Left hindlimb (tissue), 1 donor: ENCODE measurements around the gene PRRG1.
"Not testable (repeated sequence)": the region's sequence is repeated elsewhere in the genome, so short reads cannot be mapped to it uniquely, and the experiment has no call there.

ENCODE experiments used
- DNase-seq: peaks from one replicate; pipeline ENCODE4 v3.0.0-alpha.2; 2018

Gene PRRG1

DNA sequence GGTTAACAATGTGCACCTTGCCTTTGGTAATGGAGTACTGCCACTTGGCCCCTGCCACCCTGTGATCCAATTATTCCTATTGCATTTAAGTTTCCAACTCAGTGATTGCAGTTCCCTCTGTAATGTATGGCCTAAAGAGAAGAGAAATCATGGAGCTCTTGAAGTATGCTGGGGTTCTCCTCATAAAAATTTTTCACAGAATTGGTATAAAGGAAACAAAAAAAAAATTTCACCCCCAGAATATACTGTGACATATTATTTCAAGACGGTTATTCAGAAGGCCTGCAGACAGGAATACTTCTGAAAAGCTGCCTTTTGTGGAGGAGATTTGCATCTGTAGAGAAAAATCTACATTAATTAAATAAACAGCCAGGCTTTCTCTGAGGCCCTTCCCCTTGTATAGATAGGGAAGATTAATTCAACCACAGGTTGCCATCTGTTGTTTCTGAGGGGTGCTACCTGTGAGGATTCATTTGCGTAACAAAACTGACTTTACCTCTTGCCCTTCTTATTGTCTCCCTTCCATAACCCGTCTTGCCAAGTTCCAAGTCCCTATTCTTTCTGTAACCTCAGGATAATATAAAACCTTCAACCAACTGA, 127.5 kb downstream of the PRRG1 start:
- DNase-seq: no peak

DNA sequence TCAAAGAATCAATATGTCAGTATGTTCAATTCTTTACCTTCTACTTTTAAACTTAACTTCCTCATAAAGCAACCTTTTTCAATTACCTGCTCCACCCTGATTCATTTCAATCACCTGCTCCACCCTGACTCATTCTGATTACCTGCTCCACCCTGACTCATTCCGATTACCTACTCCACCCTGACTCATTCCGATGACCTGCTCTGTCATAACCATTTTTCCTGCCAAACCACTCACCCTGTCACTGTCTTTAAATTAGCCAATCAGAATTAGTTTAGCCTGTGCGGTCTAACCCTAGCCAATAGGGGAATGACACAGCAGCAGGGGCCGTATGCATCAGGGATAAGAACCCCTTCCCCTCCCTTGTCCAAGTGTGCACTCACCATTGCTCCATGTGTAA, 135.2 kb downstream of the PRRG1 start:
- DNase-seq: not testable (repeated sequence)

DNA sequence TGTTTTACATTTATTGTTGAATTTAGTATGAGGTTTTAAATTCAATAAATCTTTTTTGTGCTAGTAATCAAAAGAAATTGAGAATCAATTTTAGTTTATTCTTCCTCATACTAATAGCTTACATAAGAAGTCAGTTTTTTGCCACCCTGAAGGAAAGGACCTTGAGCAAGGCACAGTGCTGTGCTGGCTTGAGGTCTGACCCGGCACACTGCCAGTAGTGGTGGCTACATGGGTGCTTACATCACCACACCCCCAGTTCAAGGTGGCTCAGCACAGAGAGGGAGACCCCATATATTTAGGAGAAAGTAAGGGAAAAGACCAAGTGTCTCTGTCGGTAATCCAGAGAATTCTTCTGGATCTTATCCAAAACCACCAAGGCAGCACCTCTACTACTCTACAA, 136.3 kb downstream of the PRRG1 start:
- DNase-seq: no peak

DNA sequence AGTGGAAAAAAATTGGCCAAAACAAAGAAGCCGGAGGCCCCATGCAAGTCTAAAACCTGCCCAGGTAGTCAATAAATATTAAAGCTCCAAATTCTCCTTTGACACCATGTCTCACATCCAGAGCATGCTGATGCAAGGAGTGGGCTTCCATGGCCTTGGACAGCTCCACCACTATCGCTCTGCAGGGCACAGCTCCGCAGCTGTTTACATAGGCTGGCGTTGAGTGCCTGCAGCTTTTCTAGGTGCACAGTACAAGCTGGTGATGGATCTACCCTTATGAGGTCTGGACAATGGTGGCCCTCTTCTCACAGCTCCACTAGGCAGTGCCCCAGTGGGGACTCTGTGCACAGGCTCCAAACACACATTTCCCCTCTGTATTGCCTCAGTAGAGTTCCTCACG, 138.1 kb downstream of the PRRG1 start:
- no peak for DNase-seq

DNA sequence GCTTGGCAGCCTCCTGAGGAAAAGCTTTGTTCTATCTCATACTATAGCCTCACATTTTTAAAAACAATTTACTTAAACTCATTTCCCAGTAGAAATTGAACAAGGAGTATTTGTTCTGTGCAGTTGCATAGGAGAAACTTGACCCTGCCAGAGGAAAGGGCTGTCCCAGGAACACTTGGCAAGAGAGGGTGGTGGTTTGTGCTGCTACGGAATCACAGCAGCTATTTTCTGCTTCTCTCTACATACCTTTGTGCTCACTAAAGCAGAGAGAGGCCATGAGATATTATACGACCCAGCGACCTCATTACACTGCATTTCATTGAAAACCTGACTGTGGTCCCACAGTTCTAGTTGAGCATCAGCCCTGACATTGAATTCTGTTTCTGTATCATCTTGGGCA, 139.2 kb downstream of the PRRG1 start:
- DNase-seq: no peak

DNA sequence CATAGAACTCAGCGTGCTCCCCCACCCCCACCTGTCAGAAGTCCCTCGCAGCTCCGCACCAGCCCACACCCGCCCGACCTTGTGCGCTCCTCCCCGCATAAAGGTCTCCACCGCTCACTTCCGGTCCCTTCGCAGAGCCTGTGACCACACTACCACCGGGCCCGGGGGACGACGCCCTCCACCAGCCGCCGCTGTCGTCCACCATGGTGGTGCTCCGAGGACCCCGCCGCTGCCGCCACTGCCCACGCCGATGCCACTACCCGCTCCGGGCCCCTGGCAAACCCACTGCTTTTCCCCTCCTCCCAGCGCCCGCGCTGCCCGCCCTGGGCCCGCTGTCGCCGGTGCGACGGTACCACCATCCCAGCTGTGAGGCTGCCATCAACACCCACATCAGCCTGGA, 142.5 kb downstream of the PRRG1 start:
- DNase-seq: no peak

DNA sequence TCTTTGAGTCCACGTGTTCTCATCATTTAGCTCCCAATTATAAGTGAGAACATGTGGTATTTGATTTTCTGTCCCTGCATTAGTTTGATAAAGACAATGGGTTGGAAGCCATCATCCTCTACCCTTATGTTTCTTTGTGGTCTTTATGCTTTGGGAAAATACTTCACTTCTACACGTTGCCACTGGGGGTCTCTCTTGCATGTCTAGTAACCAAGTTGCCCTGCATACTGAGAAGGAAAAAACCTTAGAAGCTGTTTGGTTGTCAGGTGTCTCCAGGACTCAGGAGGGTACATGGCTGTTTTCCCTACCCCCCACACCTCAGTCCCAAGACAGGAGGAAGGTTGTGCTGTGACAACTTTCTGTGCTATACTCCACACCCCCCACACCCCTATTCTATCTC, 146.6 kb downstream of the PRRG1 start:
- not testable (repeated sequence) for DNase-seq

DNA sequence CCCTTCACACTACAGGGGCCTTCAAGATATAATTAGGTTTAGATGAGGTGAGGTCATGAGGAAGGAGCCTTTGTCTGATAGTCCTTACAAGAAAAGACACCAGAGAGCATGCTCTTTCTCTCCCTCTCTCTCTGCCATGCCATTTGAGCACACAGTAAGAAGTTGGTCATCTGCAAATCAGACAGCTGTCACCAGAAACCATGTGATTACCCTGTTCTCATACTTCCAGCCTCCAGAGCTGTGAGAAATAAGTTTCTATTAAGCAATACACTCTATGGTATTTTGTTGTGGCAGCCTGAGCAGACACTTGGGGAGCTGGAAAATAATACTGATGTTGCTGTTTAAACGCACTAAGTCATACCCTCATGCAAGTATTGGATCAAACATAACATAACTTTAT, 148.0 kb downstream of the PRRG1 start:
- DNase-seq: not testable (repeated sequence)

DNA sequence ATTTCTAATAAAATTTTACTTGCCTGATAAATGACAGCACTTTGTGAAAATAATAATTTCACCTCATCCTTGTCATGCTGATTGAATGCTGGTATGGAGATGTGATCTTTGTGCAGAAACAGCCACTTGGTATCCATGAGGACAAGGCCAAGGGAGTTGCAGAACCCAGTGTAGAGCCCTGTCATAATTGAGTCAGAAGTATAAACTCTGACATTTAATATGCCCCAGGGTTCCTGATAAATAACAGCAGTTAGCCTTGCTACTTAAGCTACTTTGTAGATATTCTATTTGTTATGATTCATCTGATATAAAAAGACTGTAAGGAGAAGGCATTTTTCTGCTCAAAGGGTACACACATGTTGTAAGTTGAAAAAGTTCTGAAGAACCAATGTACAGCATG, 149.2 kb downstream of the PRRG1 start:
- DNase-seq: not testable (repeated sequence)

DNA sequence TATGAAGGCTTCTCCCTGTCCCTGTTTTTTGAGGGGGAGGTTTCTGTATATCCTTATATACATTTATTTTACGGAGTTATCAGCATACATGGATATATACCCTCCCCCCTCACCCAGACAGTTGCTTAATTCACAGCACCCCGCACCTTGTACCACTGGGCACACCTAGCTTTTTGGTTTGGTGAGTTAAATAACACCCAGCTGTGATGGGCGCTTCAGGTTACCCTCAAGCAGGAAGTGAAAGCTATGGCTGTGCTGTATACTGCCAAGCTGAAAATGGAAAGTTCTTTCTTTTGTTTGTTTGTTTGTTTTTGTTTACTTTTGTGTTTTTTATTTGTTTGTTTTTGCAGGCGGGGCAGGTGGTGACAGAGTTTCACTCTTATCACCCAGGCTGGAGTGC, 150.5 kb downstream of the PRRG1 start:
- not testable (repeated sequence) for DNase-seq

DNA sequence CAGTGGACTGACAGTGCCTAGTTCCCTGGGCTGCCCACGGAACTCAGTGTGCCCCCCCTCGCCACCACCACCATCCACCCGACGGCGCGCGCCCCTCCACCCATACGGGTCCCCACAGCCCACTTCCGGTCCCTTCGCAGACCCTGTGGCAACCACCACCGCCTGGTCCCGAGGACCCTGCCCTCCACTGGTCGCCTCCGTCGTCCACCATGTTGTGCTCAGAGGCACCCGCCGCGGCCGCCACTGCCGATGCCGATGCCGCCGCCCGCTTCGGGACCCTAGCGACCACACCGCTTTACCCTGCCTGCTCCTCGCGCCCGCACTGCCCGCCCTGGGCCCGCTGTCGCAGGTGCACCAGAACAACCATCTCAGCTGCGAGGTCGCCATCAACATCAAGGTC, 155.8 kb downstream of the PRRG1 start:
- no peak for DNase-seq
